ENCODE data around the gene BLOC1S2. TPM values are rescaled to one million over a fixed set of nuclear protein-coding genes. Genes with fewer than 3 reads are reported as not detected.

BLOC1S2 gene
- total and polyA plus RNA-seq, 2 donors (not counting 1 experiment from before 2014, with no cell fraction given) = 48.1 to 88.8 TPM

- Histone ChIP-seq H3K4me1 (ENCODE audit: control insufficient read depth, extremely low read depth, insufficient read depth, low read length) (no peaks in the 10 kb centered on the region), H3K27ac (ENCODE audit: insufficient read depth, low read length) (no peak overlapping the region), H3K4me3 (replicated peaks in 1 of 4; ENCODE audit: control extremely low read depth in 1 of 4, insufficient read depth in 1 of 4, low read depth in 3 of 4, low read length in 4 of 4) (no peak overlapping the region), H3K9me3 (ENCODE audit: control insufficient read depth, insufficient read depth, low read depth, low read length) (no peaks in the 10 kb centered on the region), H3K27me3 (ENCODE audit: control insufficient read depth, insufficient read depth, low read length) (peaks cover 6% of the 10 kb centered on the region), H3K79me2 (ENCODE audit: control insufficient read depth, insufficient read depth, low read length) (no peaks in the 10 kb centered on the region), H2AFZ (ENCODE audit: low read length) (no peak overlapping the region), H3K9ac (ENCODE audit: insufficient read depth, low read length) (no peak overlapping the region), H3K36me3 (ENCODE audit: control insufficient read depth, insufficient read depth, low read length) (no peaks in the 10 kb centered on the region), H3K4me2 (ENCODE audit: extremely low read depth, insufficient read depth, low read length) (no peak overlapping the region), H4K20me1 (ENCODE audit: control insufficient read depth, extremely low read depth, insufficient read depth, low read length) (no peaks in the 10 kb centered on the region)
- DNase-seq (ENCODE audit: low read depth in 2 of 2) = no peak
- TF ChIP-seq EZH2 (IDR thresholded peaks at IDR 0.05; ENCODE audit: low read length, missing control alignments) (no peak), CTCF (conservative IDR thresholded peaks at IDR 0.05 in 1 of 2, IDR thresholded peaks at IDR 0.05 in 1 of 2; ENCODE audit: low read depth in 1 of 2, low read length in 2 of 2) (no peak)
Observed at GRCh38 chr10:100319707-100320402, 33.4 kb upstream of the BLOC1S2 start.

- no peak for DNase-seq (ENCODE audit: low read depth in 2 of 2)
- Histone ChIP-seq H3K9me3 (ENCODE audit: control insufficient read depth, insufficient read depth, low read depth, low read length) (no peaks in the 10 kb centered on the region), H3K27ac (ENCODE audit: insufficient read depth, low read length) (no peak overlapping the region), H3K79me2 (ENCODE audit: control insufficient read depth, insufficient read depth, low read length) (no peaks in the 10 kb centered on the region), H4K20me1 (ENCODE audit: control insufficient read depth, extremely low read depth, insufficient read depth, low read length) (no peaks in the 10 kb centered on the region), H3K27me3 (ENCODE audit: control insufficient read depth, insufficient read depth, low read length) (peaks cover 8% of the 10 kb centered on the region), H3K4me3 (replicated peaks in 1 of 4; ENCODE audit: control extremely low read depth in 1 of 4, insufficient read depth in 1 of 4, low read depth in 3 of 4, low read length in 4 of 4) (no peak overlapping the region), H3K4me1 (ENCODE audit: control insufficient read depth, extremely low read depth, insufficient read depth, low read length) (no peaks in the 10 kb centered on the region), H3K9ac (ENCODE audit: insufficient read depth, low read length) (no peak overlapping the region), H3K36me3 (ENCODE audit: control insufficient read depth, insufficient read depth, low read length) (no peaks in the 10 kb centered on the region), H3K4me2 (ENCODE audit: extremely low read depth, insufficient read depth, low read length) (no peak overlapping the region), H2AFZ (ENCODE audit: low read length) (no peak overlapping the region)
- no peak for TF ChIP-seq CTCF (conservative IDR thresholded peaks at IDR 0.05 in 1 of 2, IDR thresholded peaks at IDR 0.05 in 1 of 2; ENCODE audit: low read depth in 1 of 2, low read length in 2 of 2)
- TF ChIP-seq EZH2 (IDR thresholded peaks at IDR 0.05; ENCODE audit: low read length, missing control alignments) = no peak
Observed at GRCh38 chr10:100318207-100318606, 31.7 kb upstream of the BLOC1S2 start.

GRCh38 chr10:100315615-100316014 lies 29.1 kb upstream of the BLOC1S2 start:
- Histone ChIP-seq H2AFZ (ENCODE audit: low read length) (no peak overlapping the region), H3K27ac (ENCODE audit: insufficient read depth, low read length) (no peak overlapping the region), H3K27me3 (ENCODE audit: control insufficient read depth, insufficient read depth, low read length) (peaks cover 24% of the 10 kb centered on the region), H3K9ac (ENCODE audit: insufficient read depth, low read length) (no peak overlapping the region), H3K9me3 (ENCODE audit: control insufficient read depth, insufficient read depth, low read depth, low read length) (no peaks in the 10 kb centered on the region), H3K36me3 (ENCODE audit: control insufficient read depth, insufficient read depth, low read length) (no peaks in the 10 kb centered on the region), H3K4me3 (replicated peaks in 1 of 4; ENCODE audit: control extremely low read depth in 1 of 4, insufficient read depth in 1 of 4, low read depth in 3 of 4, low read length in 4 of 4) (no peak overlapping the region), H4K20me1 (ENCODE audit: control insufficient read depth, extremely low read depth, insufficient read depth, low read length) (no peaks in the 10 kb centered on the region), H3K4me2 (ENCODE audit: extremely low read depth, insufficient read depth, low read length) (no peak overlapping the region), H3K4me1 (ENCODE audit: control insufficient read depth, extremely low read depth, insufficient read depth, low read length) (no peaks in the 10 kb centered on the region), H3K79me2 (ENCODE audit: control insufficient read depth, insufficient read depth, low read length) (no peaks in the 10 kb centered on the region)
- TF ChIP-seq CTCF (conservative IDR thresholded peaks at IDR 0.05 in 1 of 2, IDR thresholded peaks at IDR 0.05 in 1 of 2; ENCODE audit: low read depth in 1 of 2, low read length in 2 of 2) = no peak
- TF ChIP-seq EZH2 (IDR thresholded peaks at IDR 0.05; ENCODE audit: low read length, missing control alignments) = no peak
- DNase-seq (ENCODE audit: low read depth in 2 of 2) = no peak

Data from fibroblast of lung (primary cell).